HG02852 (cell line): ENCODE data around the gene SORBS1.

Experiments used
- ATAC-seq: cut with Tn5 transposase; IDR thresholded peaks from one replicate; pipeline ENCODE4 v1.9.1; 2021; ENCODE audit warnings: mild to moderate bottlenecking, moderate library complexity; ENCODE audit not compliant: unreplicated experiment

SORBS1 gene

DNA sequence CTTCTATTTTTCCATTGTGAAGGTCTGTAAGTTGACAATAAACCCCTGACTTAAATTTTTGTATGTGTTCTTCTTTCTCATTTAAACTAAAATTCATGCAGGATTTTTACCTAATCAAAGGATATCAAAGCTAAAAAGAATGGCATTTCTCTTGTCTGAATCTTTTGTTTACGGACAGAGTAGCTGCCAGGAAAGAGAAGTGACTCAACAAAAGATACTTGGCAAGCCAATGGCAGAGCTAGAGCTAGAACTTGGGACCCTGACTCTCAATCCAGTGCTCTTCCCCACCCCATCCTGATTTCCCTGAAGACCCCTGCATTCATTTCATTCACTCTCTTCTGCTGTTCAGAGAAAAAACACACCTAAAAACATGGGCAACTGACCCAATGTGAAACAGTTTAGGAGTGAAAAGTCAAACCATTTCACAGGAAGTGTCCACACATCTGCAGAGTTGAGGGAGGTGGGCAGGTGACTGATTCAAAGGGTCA, 230.2 kb downstream of the SORBS1 start:
- ATAC-seq = no peak

DNA sequence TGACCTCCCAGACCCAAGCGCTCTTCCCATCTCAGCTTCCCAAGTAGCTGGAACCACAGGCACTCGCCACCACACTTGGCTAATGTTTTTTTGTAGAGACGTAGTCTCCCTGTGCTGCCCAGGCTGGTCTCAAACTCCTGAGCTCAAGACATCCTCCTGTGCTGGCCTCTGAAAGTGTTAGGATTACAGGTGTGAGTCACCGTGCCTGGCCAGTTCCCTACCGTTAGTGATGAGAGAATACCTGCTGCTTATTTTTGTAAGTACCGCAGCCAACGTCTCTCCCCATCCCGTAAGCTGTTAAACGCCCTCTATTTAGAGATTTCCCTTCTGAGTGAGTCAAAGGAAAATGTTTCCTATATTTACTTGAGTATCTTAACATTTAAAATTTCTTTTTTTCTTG, 231.9 kb downstream of the SORBS1 start:
- ATAC-seq = no peak

DNA sequence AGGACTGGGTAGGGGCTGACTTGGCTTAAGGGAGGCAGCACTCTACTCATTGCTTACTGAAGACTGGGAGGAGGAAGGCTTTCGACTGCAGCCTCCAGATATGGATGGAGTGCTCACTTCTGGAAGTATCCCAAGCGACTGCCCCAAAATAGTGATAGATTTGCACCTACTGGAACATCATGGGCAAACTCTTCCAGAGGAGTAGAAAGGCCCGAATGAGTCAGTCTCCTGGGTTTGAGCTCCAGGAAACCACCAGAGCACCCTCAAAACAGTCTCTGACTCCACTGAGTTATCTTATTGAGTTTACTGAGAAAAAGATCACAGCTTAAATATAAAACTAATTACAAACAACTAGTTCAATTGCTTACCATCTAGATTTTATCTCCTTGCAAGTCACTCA, 233.2 kb downstream of the SORBS1 start:
- no peak for ATAC-seq

DNA sequence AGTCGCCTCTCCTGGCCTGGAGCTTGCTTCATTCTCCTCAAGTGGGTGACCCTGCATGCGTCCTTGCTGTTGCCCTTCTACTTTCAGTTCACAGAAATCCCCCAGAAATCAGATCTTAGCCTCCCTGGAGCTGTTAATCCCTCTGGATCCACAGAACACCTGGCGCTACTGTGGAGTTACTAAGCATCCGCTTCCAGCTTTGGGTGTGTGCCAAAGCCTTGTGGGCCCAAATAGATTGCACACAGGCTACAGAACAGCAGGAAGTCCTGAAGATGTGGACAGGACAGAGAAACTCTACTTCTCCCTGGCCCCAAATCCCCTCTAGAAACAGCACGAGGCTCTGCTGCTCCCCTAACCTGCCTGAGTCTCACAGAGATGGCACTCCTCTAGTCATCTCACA, 233.8 kb downstream of the SORBS1 start:
- no peak for ATAC-seq

DNA sequence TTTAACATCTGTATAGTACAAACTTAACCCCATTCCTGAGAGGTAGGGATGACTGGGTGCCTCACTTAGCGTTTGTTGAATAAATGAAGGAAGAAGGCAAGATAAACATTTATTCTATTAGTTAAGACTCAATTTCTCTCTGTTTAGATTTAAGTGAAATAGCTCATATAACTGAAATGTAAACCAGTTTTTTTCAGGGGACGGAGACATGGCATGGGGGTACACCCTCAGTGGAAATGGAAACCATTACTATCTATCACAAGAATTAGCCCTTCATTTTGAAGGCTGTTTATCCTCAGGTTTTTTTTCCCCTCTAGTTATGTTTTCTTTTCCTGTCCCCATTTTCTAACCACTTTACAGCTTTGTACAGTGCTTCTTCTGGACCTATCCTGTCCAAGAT, 234.8 kb downstream of the SORBS1 start:
- ATAC-seq = no peak

DNA sequence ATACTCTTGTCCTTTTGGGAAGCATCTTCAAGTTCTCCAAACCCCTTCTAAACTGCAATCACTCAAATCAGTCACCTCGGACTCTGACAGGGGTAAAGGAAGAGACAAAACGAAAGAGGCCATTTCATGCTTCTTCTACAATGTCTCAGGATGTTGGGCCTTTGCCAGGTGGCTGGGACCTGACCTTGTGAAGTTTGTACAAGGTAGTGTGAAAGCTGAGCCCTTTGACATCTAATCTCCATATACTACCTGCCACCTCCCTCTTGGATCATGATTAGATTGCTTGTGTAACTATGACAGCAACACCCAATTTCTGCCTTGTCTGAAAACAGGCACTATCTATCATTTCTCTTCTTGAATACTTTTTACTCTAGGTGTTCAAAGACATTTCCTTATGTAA, 235.3 kb downstream of the SORBS1 start:
- ATAC-seq = no peak

DNA sequence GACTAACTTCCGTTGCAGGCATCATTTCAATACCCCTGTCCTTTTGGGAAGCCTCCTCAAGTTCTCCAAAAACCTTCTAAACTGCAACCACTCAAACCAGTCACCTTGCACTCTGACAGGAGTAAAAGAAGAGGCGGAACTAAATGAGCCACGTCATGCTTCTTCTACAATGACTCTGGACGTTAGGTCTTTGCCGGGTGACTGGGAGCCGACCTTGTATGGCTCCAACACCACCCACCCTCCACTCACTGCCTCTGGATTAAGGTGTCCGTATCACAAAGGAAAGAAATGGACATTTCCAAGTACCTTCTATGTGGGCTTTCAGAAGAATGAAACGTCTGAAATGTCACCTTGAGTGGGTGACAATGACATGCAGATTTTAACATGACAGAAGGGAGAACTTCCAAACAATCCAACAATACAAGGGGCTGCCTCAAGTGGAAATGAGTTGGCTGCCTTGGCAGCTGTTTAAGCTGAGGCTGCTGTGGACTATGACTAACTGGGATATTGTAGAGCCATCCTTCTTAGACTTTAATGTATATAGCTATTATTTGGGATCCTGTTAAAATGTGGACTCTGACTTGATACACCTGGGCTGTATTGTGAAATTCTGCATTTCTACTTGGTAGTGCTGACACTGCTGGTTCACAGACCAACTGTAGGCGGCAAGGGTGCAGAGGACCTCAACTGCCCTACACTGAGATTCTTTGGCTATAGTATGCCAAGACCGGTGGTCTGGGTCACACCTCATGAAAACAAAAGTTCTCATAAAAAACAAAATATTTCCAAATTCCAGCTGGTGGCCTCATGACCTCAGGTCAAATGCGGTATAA, 236.5 kb downstream of the SORBS1 start:
- no peak for ATAC-seq

DNA sequence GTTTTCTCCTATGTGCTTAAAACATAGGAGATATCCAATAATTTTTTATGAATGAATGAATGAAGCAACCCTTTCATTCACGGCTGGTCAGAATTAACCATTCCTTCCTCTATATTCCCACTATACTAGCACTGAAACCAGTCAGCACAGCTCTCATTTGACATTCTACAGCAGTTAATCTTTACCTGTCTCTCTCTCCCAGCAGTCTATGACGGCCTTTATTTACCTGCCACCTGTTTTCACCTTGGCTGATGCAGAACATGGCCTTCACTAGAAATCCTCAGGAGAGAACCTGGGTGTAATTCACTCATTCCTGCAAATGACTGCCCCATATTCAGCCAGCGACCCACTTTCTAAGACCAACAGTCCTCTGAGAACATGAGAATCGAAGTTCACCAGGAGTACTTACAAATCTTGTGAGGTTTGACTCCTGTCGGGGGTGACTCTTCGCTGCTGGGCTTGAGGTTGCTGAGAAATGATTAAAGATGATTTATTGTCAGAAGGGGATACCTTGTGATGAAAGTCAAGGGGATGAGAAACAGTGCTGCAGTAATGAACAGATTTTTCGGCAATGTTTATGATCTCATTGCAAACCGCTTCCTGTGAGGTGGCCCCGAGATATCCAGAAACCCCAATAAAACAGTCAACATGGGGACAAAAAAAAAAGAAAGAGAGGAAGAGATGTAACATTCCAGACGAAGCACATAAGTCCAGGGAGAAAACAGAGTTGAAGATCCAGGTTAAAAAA, 239.4 kb downstream of the SORBS1 start:
- ATAC-seq = no peak

DNA sequence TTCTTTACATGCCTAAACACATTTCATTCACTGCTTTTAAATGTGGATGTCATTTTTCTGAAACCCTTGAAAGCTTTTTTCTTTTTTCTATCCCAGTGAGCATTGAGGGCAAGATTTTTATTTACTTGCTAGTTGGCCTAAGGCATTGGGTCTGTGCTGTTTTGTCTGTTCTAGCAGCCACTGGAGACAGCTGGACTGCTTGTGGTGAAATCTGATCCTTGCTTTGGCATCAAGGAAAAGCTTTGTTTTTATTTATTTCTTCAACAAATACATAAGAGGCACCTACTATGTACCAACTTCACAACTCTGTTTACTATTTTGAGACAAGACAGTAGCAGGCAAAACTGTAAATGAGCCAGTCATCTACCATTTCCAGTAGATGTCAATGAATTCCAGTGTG, 241.9 kb downstream of the SORBS1 start:
- no peak for ATAC-seq

DNA sequence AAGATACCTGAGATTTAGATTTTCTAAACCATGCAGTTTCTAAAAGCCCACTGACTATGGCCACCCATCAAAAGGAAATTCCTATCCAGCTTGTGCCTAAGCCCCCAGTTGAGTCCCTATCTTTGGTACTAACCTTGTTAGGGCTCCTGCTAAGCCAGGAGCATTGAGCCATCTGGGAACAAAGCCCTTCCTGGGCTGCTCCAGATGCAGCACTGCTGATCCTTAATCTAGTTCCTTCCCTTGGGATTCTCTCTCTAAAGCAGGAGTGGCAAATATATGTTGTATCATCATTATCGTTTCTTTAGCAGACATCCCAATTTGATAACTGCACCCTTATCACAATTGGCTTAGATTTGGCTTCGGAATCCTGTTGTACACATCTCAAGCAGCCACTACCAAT, 245.7 kb downstream of the SORBS1 start:
- no peak for ATAC-seq

DNA sequence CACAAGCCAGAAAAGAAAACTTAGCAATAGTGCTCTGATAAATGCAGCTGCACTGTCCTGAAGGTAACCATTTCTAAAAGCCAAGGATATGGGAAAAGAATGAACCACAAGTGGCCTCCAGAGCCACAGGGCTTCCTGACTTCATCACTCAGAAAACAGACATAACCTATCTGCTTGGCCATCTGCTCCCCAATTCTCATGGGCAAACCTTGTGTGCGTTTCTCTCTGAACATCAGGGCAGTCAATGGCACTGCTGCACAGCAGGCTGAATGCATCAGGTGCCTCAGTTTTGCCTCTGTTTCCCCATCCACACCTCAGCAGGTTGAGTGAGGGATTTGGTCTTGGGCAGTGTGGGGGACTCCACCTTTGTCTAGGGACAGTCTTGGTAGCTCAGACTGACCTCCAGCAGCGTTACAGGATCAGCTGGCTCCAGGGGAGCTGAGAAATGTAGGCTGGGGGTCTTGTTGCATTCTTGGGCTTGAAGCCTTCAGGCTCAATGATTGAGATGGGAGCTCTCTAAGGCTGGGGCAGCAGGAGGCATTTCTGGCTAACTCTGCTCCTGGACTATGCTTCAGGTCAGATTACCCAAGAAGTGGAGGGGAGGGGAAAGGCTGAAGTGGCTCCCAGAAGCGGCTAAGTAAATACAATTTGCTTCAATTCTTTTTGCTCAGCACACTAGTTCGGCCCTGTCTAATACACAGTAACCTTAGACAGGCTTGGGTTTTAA, 246.8 kb downstream of the SORBS1 start:
- no peak for ATAC-seq

DNA sequence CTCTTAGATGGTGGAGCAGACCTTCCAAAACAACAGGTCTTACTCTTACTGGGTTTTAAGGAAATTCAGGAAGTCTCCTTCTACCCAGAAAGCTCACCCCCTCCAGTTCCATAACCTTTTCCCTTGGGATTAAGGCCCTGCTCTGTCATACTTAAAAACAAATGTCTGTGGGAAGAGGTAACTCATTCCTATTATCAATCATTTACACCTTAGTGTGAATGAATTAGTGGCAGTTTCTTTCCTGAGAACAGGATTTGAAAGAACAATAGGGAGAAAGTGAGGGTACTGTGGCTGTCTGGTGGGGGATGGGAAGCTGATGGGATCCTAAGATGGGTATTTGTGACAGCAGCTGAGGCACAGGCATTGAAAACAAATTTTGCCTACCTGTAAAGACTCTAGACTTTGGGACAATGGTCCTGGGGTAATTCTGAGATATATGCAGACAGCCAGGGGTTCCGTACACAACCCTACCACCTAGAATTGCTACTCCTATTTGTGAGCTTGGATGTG, 248.1 kb downstream of the SORBS1 start:
- ATAC-seq = no peak

DNA sequence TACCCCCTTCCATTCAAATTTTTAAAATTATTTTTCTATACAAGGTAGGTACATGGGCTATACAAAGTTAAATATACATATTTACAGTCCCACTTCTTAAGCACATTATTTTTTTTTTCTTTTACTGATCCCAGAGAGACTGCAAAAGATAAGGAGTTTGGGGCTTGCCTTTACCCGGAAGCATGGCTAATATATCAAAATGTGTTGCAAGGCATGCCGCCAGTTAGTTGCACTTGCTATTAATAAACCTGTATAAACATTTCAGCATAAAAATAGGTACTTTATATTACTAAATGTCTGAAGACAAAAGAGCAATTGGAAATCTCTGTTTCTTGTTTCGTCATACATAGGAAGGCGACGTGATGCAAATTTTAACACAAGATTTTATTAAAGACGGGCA, 248.9 kb downstream of the SORBS1 start:
- ATAC-seq = no peak

DNA sequence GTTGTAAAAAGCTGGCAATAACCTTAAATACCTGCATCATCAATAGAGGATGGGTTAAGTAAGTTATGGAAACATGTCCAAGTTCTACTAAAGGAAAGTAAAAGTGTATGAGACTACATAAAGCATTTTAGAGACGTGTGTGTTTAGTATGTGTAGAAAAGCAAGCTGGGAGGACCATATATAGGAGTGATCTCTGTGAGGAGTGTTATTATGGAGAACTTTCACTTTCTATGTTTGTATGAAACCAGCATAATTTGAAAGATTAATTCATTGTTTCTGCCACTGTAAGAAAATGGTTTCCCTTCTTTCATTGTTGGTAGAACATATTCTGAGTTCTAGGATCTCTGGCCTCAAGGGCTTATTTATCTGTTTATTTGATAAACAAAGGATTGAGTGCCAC, 251.2 kb downstream of the SORBS1 start:
- ATAC-seq = peak; percentile 62

DNA sequence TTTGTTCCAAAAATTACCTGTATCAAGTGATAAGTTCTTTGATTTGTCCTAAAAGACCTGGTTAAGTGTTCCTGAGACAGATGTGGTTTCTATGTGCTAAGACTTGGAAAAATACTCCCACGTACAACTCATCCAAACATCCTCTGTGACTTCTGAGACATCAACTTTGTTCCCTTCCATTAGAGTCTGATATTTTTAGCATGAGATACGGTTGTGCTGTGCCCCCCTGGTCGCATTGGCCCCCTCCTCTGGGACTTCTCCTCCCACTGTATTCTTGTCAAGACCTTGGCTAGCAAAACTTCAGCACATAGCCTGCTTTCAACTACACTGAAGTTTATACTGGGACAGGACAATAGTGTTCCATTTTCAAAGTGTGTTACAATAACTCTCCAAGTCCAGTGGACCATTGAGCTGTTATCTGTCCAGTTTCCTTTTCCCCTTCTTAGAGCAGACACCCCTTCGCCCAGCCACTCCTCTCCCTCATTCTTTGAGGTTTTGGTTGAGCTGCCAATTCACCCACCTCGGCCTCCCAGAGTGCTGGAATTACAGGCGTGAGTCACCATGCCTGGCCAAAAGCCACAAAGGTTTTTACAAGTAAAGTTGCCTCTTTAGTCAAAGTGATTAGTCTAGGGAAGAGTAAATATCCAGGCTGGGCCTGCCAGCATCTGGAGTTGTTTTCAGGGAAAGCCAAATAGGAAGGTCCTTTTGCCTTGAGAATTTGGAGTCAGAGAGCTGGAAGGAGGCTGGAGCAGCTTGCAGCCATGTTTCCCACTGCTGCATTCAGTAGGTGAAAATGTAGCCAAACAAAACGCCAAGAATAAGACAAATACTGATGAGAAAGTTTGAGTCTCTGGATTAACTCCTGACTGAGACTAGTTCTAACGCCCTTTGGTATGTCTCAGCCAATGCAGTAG, 252.5 kb downstream of the SORBS1 start:
- no peak for ATAC-seq

DNA sequence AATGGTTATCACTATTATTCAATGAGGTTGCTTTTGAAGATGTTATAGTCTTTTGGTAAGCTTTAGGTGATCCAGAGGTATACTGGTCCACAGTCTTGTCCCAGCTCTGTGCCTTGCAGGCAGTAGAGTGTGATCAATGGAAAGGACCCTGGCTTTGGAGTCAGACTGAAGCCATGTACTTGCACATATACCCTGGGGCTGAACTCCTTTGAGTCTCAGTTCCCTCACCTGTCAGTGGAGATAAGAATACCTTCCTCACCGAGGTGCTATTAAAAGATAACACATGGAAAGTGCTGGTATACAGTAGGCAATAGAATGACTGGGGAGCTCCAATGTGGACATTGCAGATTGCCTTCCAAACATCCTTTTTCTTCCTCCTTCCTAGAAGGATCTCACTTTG, 254.3 kb downstream of the SORBS1 start:
- ATAC-seq = no peak

DNA sequence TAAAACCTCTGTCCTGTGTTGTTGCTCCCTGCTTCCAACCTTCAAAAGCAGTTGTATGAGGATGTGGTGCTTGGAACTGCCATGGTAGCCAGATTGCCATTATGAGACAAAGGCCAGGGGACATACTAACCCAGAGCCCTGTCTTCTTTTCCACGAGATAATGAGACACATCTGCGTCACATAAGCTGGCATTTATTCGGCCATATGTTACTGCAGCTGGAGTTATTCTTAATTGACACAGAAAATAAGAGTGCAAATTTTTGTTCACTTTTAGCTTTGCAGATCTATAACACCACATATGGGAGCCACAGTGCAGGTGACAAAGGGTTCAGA, 254.9 kb downstream of the SORBS1 start:
- no peak for ATAC-seq

DNA sequence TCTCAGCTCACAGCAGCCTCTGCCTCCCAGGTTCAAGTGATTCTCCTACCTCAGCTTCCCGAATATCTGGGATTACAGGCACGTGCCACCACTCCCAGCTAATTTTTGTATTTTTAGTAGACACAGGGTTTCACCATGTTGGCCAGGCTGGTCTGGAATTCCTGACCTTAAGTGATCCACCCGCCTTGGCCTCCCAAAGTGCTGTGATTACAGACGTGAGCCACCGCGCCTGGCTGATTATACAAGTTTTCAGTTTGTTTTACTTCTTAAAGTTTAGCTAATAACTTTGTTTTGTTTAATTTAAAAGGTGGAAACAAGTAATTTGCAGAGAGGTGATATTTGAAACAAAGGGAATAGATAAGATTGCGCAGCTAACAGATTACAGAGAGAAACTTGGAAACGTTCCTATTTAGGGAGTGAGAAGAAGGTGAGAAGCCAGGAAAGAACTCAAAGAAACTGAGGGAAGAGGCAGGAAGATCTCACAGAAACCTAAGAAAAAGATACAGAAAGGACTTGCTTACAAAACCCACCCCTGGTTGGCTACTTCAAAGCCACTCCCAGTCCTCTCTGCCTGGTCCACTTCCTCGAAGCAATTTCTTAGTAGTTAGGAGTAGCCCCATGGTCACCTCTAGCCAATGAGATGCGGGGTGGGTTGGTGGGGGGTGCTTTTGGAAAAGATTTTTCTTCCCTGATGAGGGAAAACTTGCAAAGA, 255.4 kb downstream of the SORBS1 start:
- ATAC-seq = no peak

DNA sequence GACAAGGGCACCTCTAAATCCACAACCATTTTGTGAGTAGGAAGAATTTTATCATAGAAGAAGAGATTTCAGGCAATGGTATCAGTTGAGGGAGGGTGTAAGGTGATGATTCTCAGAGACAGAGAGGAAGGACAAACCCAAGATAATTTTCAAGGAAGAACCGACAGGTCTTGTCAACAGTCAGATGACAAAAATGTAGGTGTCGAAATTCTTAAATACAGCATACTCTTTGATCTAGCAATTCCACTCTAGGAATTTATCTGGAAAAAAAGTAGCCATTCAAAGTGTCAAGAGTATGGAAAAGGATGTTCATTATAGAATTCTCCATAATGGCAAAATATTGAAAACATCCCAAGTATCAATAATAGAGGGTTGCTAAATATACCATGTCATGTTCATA, 256.2 kb downstream of the SORBS1 start:
- ATAC-seq = no peak

DNA sequence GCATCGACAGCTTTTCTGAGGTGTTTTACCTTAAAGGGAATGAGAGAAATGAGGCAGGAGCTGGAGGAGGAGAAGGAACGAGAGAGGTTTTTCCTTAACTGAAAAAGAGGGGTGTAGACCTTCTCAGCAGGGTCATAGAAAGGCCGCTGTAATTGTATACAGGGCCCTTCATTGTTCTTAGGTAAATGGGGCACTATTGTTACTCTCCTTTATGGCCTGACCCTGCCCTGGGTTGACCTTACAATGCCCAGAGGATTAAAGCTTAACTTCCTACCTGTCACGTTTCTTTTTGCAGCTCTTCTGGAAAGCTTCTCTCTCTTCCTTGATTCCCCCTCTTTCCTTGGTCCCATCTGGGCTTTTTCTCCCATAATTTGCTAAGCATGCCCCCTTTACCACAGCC, 256.7 kb downstream of the SORBS1 start:
- ATAC-seq = no peak
